Motor neuron (in vitro differentiated cells): ENCODE data around the gene WFIKKN1. TPM values are rescaled to one million over a fixed set of nuclear protein-coding genes. Genes with fewer than 3 reads are reported as not detected.

Experiments used
- ATAC-seq, 8 experiments: fragments of 200-7000 bp; cut with Tn5 transposase; replicated peaks in 6 of 8; 2 replicates each; pipeline ENCODE4 v1.8.0; 2021; ENCODE audit warnings: mild to moderate bottlenecking in 8 of 8, moderate library complexity in 8 of 8
- H3K27ac ChIP-seq, 2 donors: fragments of 250-450 bp; sonication (Bioruptor Pico); 2 replicates each; pipeline ENCODE4 v1.9.0; 2021; ENCODE audit warnings: antibody characterized with exemption in 2 of 2, mild to moderate bottlenecking in 2 of 2, moderate library complexity in 1 of 2
- H3K4me1 ChIP-seq, 2 donors: fragments of 250-450 bp; sonication (Bioruptor Pico); replicated peaks in 1 of 2; 2 replicates each; pipeline ENCODE4 v1.6.1; 2021; ENCODE audit warnings: antibody characterized with exemption in 2 of 2, mild to moderate bottlenecking in 2 of 2, moderate library complexity in 1 of 2
- H3K4me3 ChIP-seq, 5 donors: fragments of 250-450 bp; sonication (Bioruptor Pico); 2 replicates each; pipeline ENCODE4 v1.9.0; 2021; ENCODE audit warnings: antibody characterized with exemption in 5 of 5, mild to moderate bottlenecking in 5 of 5, moderate library complexity in 4 of 5
- WGBS, 10 experiments: fragments of 450-650 bp; shearing (Covaris generic); methylation state at CpG; one replicate each; pipeline ENCODE4 v1.0.0; 2022; 5-methylcytosine and 5-hydroxymethylcytosine counted together
- in situ Hi-C, 9 experiments: fragments of 400-800 bp; cut with MboI; loops; one replicate each; pipeline ENCODE4 v1.15.0; 2021; ENCODE audit warnings: low sequenced_read_pairs in 9 of 9, low pct_unique_long_range_greater_than_20kb in 2 of 9; ENCODE audit not compliant: unreplicated experiment in 9 of 9
- total RNA-seq, 8 experiments: library from RNA; unstranded; fragments of 300-600 nt; gene quantifications; 2 replicates each; pipeline versions ENCODE4 v1.2.3 to v1.2.4, GENCODE V29; 2022

Gene WFIKKN1
- total RNA-seq, 8 experiments from 2014 or later: 0.14 to 9.0 (median 0.54) TPM

DNA sequence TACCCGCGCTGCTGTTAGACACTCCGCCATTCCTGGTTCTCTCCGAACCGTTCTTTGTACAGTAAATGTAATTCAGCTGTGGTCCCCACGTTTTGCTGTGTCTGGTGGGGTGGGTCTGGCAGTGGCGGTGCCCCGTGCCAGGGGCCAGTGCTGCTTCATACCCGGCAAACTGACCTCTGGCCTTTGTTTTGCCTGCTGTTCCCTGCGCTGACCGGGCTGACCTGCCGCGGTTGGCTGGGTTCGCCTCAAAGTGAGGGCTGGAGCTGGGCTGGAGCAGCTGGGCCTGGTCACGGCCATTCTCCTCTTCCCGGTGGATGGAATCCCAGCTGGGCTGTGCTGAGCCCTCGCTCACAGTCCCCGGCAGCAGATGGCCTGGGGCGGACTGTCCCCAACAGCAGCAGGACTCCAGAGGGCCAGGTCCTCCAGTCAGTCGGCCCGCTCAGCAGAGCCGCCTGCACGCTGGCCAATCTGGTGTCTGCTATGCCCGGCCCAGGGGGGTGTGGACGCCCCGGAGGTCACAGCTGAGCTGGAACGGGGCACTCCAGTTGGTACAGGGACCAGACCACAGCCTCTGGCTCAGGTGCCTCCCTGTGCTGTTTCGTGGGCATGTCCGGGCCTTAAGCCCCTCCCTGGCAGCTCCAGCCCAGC lies 1.5 kb upstream of the WFIKKN1 start:
- peaks cover 28 to 37% of the 10 kb centered on the region in 2 donors for H3K4me1 ChIP-seq

DNA sequence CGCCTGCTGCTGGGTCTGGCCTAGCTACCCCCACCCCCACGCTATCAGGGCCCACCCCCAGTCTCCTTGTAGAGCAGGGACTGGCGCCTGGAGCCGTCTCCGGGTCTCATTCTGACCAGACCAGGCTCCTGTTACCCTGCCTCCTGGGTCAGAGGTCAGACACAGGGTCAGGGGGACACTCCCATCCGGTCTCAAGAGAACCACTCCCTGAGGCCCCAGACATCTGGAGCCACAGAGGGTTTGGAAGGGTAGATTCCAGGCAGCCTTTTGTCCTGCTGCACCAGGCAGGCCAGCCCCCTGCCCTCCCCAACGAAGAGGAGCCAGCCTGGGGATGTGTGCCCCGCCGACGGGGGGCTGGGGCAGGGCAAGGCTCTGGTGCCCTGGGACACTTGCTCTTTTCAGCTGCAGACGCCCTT lies 944 bp upstream of the WFIKKN1 start:
- WGBS, 10 experiments: no CpG with 5 or more reads among the region's 11 CpGs
- peak overlapping the region; percentile 29 to 79 for H3K27ac ChIP-seq
- in situ Hi-C loops: no loop called here
- no peak overlapping the region for H3K4me3 ChIP-seq
- ATAC-seq: peak in 7 of 8 experiments; percentile 0 to 15 (median 4)
- peaks cover 26 to 32% of the 10 kb centered on the region in 2 donors for H3K4me1 ChIP-seq

More for the DNA sequence above, 1.5 kb upstream of the WFIKKN1 start:
- Histone ChIP-seq H3K4me3 (no peak overlapping the region), H3K27ac (peak overlapping the region; percentile 34 to 79)
- WGBS, 10 experiments: 17 to 100% (median 87%) methylated on average over 1 to 6 of the region's 29 CpGs; no CpG with 5 or more reads in 5 of the 10 experiments
- ATAC-seq: peak in 7 of 8 experiments; percentile 17 to 70 (median 53)
- in situ Hi-C loops: no loop called here

DNA sequence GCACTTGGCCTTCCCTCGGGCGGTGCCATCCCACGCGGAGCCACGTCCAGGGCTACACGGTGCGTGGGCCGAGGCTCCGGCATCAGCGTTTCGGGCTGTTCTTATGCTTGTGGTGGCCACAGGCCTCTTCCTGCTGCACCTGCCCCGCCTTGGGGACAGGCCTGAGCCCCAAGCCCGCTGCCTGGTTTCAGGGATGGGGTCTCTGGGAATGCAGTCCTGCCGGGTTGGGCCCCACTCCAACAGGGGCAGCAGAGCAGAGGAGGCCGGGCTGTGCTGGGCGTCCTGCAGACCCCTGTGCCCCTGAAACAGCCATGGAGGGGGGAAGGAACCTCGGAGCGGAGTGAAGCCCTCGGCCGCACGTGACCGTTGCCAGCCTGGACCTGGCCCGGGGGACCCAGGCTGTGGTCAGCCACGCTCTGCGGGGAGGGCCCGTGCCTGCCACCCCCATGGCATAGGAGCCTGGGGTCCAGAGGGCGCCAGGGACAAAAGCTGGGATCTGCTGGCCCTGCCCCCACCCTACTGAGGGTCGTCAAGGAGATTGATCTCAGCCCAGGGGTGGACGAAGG lies 453 bp upstream of the WFIKKN1 start:
- Histone ChIP-seq H3K4me3 (no peak overlapping the region), H3K27ac (peak overlapping the region; percentile 29 to 79), H3K4me1 (peaks cover 30 to 33% of the 10 kb centered on the region in 2 donors)
- ATAC-seq: peak; percentile 1 to 17 (median 8)
- whole genome bisulfite sequencing, 10 experiments: 13 to 19% methylated on average over 3 to 17 of the region's 29 CpGs; no CpG with 5 or more reads in 8 of the 10 experiments
- in situ Hi-C loops: no loop called here

DNA sequence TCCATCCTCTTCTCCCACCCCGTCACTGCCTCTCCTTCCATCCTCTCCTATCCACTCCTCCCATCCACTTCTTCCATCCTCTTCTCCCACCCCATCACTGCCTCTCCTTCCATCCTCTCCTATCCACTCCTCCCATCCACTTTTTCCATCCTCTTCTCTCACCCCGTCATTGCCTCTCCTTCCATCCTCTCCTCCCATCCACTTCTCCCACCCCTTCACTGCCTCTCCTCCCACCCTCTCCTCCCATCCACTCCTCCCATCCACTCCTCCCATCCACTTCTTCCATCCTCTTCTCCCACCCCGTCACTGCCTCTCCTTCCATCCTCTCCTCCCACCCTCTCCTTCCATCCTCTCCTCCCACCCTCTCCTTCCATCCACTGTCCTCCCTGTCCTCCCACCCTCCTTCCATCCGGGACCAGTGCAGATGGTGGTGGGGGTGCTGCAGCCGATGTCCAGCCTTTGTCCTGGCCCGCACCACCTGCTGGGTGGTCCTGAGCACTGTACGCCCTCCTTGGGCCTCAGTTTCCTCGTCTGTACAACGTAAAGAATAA lies 1.1 kb downstream of the WFIKKN1 start:
- H3K4me3 ChIP-seq: no peak overlapping the region
- no peak for ATAC-seq
- in situ Hi-C loops: no loop called here
- H3K4me1 ChIP-seq: peaks cover 30 to 35% of the 10 kb centered on the region in 2 donors
- 0% methylated on average over 1 of the region's 9 CpGs; no CpG with 5 or more reads in 9 of the 10 experiments for WGBS, 10 experiments
- H3K27ac ChIP-seq: no peak overlapping the region

DNA sequence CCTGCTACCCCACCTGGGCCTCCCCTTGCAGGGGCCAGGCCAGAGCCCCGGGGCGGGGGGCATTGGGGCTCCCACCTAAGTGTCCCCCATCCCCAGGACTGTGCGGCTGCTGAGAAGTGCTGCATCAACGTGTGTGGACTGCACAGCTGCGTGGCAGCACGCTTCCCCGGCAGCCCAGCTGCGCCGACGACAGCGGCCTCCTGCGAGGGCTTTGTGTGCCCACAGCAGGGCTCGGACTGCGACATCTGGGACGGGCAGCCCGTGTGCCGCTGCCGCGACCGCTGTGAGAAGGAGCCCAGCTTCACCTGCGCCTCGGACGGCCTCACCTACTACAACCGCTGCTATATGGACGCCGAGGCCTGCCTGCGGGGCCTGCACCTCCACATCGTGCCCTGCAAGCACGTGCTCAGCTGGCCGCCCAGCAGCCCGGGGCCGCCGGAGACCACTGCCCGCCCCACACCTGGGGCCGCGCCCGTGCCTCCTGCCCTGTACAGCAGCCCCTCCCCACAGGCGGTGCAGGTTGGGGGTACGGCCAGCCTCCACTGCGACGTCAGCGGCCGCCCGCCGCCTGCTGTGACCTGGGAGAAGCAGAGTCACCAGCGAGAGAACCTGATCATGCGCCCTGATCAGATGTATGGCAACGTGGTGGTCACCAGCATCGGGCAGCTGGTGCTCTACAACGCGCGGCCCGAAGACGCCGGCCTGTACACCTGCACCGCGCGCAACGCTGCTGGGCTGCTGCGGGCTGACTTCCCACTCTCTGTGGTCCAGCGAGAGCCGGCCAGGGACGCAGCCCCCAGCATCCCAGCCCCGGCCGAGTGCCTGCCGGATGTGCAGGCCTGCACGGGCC lies 1.9 kb downstream of the WFIKKN1 start:
- Histone ChIP-seq H3K4me1 (peaks cover 36 to 41% of the 10 kb centered on the region in 2 donors), H3K27ac (no peak overlapping the region), H3K4me3 (no peak overlapping the region)
- ATAC-seq: no peak
- 90 to 100% (median 93%) methylated on average over 2 to 10 of the region's 67 CpGs; no CpG with 5 or more reads in 7 of the 10 experiments for WGBS, 10 experiments
- in situ Hi-C loops: no loop called here

DNA sequence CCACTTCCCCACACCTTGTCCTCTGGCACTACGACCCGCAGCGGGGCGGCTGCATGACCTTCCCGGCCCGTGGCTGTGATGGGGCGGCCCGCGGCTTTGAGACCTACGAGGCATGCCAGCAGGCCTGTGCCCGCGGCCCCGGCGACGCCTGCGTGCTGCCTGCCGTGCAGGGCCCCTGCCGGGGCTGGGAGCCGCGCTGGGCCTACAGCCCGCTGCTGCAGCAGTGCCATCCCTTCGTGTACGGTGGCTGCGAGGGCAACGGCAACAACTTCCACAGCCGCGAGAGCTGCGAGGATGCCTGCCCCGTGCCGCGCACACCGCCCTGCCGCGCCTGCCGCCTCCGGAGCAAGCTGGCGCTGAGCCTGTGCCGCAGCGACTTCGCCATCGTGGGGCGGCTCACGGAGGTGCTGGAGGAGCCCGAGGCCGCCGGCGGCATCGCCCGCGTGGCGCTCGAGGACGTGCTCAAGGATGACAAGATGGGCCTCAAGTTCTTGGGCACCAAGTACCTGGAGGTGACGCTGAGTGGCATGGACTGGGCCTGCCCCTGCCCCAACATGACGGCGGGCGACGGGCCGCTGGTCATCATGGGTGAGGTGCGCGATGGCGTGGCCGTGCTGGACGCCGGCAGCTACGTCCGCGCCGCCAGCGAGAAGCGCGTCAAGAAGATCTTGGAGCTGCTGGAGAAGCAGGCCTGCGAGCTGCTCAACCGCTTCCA lies 2.7 kb downstream of the WFIKKN1 start:
- 80 to 100% (median 96%) methylated on average over 1 to 13 of the region's 74 CpGs; no CpG with 5 or more reads in 5 of the 10 experiments for WGBS, 10 experiments
- ATAC-seq: no peak
- no peak overlapping the region for H3K27ac ChIP-seq
- in situ Hi-C loops: no loop called here
- peaks cover 44 to 47% of the 10 kb centered on the region in 2 donors for H3K4me1 ChIP-seq
- H3K4me3 ChIP-seq: no peak overlapping the region

DNA sequence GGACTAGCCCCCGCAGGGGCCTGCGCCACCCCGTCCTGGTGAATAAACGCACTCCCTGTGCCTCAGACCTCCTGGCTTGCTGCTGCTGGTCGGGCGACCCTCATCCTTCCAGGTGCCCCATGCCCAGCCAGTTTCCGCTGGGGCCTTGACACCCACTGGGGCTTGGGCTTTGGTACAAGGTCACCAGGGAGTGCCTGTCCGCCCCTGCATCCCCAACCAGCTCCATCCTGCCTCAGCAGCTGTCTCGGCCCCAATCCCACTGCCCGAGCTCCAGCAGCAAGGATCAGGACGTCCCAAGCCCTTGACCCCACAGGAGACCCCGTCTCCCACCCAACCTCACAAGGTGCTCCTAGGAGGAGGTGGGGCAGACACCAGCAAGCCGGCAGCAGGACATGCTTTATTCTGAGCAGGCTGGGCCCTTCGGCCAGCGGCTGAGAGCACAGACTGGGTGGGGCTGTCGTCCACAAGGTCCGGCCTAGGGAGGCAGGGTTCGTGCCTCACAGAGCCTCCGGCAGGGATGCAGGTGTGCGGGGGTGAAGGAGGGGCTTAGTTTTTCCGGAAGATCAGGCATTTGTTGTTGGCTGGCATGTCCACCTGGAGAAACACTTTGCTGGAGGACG lies 3.4 kb downstream of the WFIKKN1 start:
- Histone ChIP-seq H3K4me1 (peaks cover 46 to 47% of the 10 kb centered on the region in 2 donors), H3K27ac (no peak overlapping the region), H3K4me3 (no peak overlapping the region)
- in situ Hi-C loops: no loop called here
- no peak for ATAC-seq
- WGBS, 10 experiments: 80 to 100% (median 95%) methylated on average over 3 to 10 of the region's 22 CpGs; no CpG with 5 or more reads in 5 of the 10 experiments

DNA sequence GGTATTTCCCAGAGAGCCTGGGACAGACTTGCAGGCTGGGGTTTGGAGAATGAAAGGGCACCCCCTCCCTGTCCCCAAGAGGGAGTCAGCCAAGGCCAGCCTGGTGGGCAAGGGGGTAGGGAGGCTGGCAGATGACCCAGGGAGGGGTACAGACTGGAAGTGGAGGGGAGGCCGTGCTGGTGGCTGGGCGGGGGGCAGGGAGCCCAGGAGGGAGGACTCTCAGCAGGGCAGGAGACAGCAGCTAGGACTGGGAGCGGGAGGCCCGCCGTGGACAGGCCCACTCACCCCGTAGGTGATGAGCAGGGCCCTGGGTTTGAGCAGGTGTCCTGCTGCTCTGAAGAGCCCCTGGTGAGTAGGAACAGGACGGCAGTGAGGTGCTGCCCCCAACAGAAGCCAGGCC lies 4.2 kb downstream of the WFIKKN1 start:
- WGBS, 10 experiments: 73% methylated on average over 2 of the region's 7 CpGs; no CpG with 5 or more reads in 9 of the 10 experiments

DNA sequence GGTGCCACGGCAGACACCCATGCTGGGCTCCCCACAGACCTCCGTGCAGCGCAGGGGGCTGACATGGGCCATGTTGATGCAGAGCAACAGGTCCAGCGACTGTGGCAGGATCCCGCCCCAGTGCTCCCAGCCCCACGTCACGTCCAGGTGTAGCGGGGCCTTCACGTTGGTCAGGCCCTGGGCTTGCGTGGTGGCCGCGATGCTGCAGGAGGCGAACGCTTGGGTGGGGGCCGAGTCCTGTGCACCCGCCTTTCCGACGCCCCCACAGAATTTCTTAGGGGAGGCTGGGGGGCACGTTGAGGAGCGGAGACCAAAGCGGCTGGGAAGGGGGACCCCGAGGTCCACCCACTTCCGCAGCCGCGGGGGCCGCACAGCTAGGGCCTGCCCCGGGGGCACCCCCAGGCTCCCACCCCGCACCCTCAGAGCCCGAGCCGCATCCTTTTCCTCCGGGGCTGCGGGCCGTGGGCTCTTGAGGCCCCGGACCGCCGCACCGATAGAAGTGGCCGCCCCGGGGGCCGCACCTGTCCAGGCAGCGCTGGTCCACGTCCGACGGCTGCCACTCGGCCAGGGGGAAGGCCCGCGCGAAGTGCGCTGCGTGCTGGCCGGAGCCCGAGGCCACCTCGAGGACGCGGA lies 4.9 kb downstream of the WFIKKN1 start:
- H3K27ac ChIP-seq: peak overlapping the region; percentile 95 to 97

More for the DNA sequence above, 4.2 kb downstream of the WFIKKN1 start:
- H3K27ac ChIP-seq: no peak overlapping the region
- peaks cover 37 to 38% of the 10 kb centered on the region in 2 donors for H3K4me1 ChIP-seq
- peak overlapping the region in 2 of 5 donors; percentile 68 to 92 for H3K4me3 ChIP-seq
- ATAC-seq: no peak
- in situ Hi-C loops: no loop called here

DNA sequence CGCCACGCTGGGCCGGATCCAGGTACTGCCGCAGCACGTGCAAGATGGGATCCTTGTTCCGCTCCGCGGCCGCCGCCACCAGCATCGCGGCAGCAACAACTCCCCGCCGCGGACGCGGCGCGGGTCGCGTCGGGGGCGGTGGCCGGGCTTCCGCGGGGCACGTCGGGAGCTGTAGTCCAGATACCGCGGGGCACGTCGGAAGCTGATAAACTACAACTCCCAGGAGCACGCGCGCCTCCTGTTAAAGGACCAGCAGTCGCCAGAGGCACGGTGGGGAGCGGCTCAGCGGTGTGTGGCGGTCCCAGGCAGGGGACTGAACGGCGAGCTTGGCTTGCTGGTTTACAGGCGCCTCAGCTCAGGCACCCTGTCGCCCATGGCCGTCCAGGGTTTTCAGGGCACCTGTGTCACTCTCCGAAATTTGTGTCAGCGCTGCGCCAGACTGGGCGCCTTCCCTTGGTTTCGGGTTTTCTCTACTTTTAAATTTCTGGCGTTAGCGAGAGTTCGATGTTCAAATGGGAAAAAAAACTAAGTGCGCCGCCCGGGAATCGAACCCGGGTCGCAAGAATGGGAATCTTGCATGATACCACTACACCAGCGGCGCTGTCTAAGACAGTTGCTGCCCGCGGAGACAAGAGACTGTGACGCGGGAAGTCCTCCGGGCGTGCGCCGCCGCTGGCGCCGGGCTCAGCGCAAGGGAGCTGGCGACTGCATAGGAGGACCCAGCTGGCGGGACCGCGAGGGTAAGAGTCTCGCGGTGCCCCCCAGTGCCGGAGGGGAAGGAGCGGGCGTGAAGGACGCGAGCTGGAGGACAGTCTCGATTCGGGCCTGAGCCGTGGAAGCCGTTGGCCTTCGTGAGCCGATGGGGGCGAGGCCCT lies 5.7 kb downstream of the WFIKKN1 start, which contains the start of gene METTL26:
METTL26 (minus strand) TSS at position 100 of the 875 bp plus-strand sequence; CDS start at position 85, 15 bp downstream.
- Histone ChIP-seq H3K27ac (peak within 1 kb of the TSS; percentile 95 to 97), H3K4me1 (peaks cover 23 to 24% of the 10 kb centered on the region in 2 donors), H3K4me3 (peak within 1 kb of the TSS; percentile 60 to 92 (median 68))
- ATAC-seq: peak; percentile 77 to 88 (median 84)
- WGBS, 10 experiments: 0 to 1% (median 0%) methylated on average over 2 to 14 of the region's 91 CpGs; no CpG with 5 or more reads in 3 of the 10 experiments
- in situ Hi-C loops: no loop called here

More for the DNA sequence above, 4.9 kb downstream of the WFIKKN1 start:
- peak overlapping the region; percentile 60 to 92 (median 68) for H3K4me3 ChIP-seq
- in situ Hi-C loops: no loop called here
- H3K4me1 ChIP-seq: peaks cover 30 to 31% of the 10 kb centered on the region in 2 donors
- no peak for ATAC-seq
- 0 to 19% (median 8%) methylated on average over 1 to 7 of the region's 55 CpGs; no CpG with 5 or more reads in 6 of the 10 experiments for WGBS, 10 experiments
